SH-SY5Y (cell line): ENCODE data around the gene PSTPIP1.

Experiments
- GATA2 ChIP-seq: IDR thresholded peaks from 2 replicates; pipeline ENCODE4 v1.6.1; 2011; ENCODE audit warnings: mild to moderate bottlenecking, low read depth, low read length
- GATA3 ChIP-seq: IDR thresholded peaks from 2 replicates; pipeline ENCODE4 v1.6.1; 2011; ENCODE audit warnings: low read depth, mild to moderate bottlenecking, low read length, moderate library complexity

DNA sequence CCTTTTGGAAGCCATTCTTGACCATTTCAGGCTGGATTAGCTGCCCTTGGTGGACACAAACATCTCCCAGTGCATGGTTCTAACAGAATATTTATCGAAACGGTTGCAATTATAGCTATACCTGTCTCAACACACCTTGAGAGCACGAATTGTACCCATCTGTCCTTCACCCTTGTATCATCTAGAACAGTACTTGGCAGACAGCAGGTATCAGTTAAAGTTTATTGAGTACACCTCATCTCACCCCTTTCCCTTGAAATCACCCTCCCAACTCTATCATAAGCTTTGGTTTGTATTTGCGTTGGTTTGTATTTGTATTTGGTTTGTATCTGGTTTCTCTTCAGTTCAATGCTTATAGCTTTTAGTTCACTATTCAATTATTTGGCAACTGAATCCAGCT, 63.5 kb downstream of the PSTPIP1 start:
- TF ChIP-seq GATA2, result no peak
- no peak for TF ChIP-seq GATA3
